Stimulated activated CD8-positive, alpha-beta memory T cell treated with anti-CD3 and anti-CD28 coated beads, Interleukin-15, amount 100 ng/mL, for 4 hours (primary cell): ENCODE measurements around the gene EFCAB11.

Experiments
- DNase-seq, 2 donors: peaks; one replicate each; pipeline ENCODE4 v3.0.0-alpha.2; 2020; ENCODE audit warnings: low read depth in 2 of 2

Gene EFCAB11

GRCh38 chr14:89866458-89866857 is 88.1 kb downstream of the EFCAB11 start:
- no peak for DNase-seq

- DNase-seq = no peak
Observed at GRCh38 chr14:89865153-89865552, 89.4 kb downstream of the EFCAB11 start.

GRCh38 chr14:89862856-89863255 is 91.7 kb downstream of the EFCAB11 start:
- DNase-seq = no peak

- DNase-seq = no peak
Observed at GRCh38 chr14:89861630-89862029, 92.9 kb downstream of the EFCAB11 start.

GRCh38 chr14:89858089-89858488 is 96.4 kb downstream of the EFCAB11 start:
- DNase-seq = no peak

GRCh38 chr14:89856871-89857345 is 97.6 kb downstream of the EFCAB11 start:
- DNase-seq = no peak

GRCh38 chr14:89855961-89856656 is 98.4 kb downstream of the EFCAB11 start:
- no peak for DNase-seq

GRCh38 chr14:89853936-89854693 is 100.4 kb downstream of the EFCAB11 start:
- DNase-seq = no peak

GRCh38 chr14:89851106-89851505 is 103.4 kb downstream of the EFCAB11 start:
- DNase-seq = no peak

GRCh38 chr14:89849931-89850330 is 104.6 kb downstream of the EFCAB11 start:
- DNase-seq = no peak

- no peak for DNase-seq
Observed at GRCh38 chr14:89848165-89848564, 106.4 kb downstream of the EFCAB11 start.

GRCh38 chr14:89845346-89845745 is 109.2 kb downstream of the EFCAB11 start:
- no peak for DNase-seq

- DNase-seq = no peak
Observed at GRCh38 chr14:89844508-89844907, 110.0 kb downstream of the EFCAB11 start.

GRCh38 chr14:89842837-89843236 is 111.7 kb downstream of the EFCAB11 start:
- no peak for DNase-seq

- DNase-seq = no peak
Observed at GRCh38 chr14:89841851-89842250, 112.7 kb downstream of the EFCAB11 start.

- DNase-seq = no peak
Observed at GRCh38 chr14:89836830-89837469, 117.6 kb downstream of the EFCAB11 start.

GRCh38 chr14:89833661-89834060 is 120.9 kb downstream of the EFCAB11 start:
- no peak for DNase-seq

GRCh38 chr14:89833120-89833532 is 121.4 kb downstream of the EFCAB11 start:
- no peak for DNase-seq

GRCh38 chr14:89828471-89829165 is 125.9 kb downstream of the EFCAB11 start:
- DNase-seq = no peak

GRCh38 chr14:89827265-89827664 is 127.3 kb downstream of the EFCAB11 start:
- no peak for DNase-seq

- no peak for DNase-seq
Observed at GRCh38 chr14:89826596-89826995, 127.9 kb downstream of the EFCAB11 start.

- no peak for DNase-seq
Observed at GRCh38 chr14:89823743-89824142, 130.8 kb downstream of the EFCAB11 start.
